HEK293 (cell line): Measurements from ENCODE around the gene ATP12A.

ENCODE experiments used
- CTCF ChIA-PET: fragments of 350-600 bp; formaldehyde crosslinking; extraction: SDS; loops from one replicate; lab custom pipeline; 2021; ENCODE audit warnings: antibody characterized with exemption; lab: Yijun Ruan, JAX
- POLR2A ChIA-PET: fragments of 300-600 bp; formaldehyde crosslinking; extraction: SDS; loops from one replicate; lab custom pipeline; 2020; ENCODE audit warnings: antibody characterized with exemption, inconsistent platforms; lab: Yijun Ruan, JAX
- H3K27ac ChIP-seq: fragments of 200-500 bp; sonication (Bioruptor generic); 2 replicates; pipeline ENCODE4 v1.5.1; 2014; ENCODE audit warnings: low read depth, low read length, control low read depth, inconsistent platforms; ENCODE audit errors: extremely low read depth
- H3K36me3 ChIP-seq, 2 experiments: fragments of 200-500 bp in 1 of 2; sonication (Bioruptor generic) in 1 of 2; 1 replicate in 1 of 2; 2 replicates in 1 of 2; pipeline ENCODE4 v1.5.1; 2014 to 2017; ENCODE audit warnings: inconsistent platforms in 2 of 2, low read length in 2 of 2; ENCODE audit not compliant: control insufficient read depth in 2 of 2, insufficient read depth in 1 of 2
- H3K4me1 ChIP-seq: fragments of 200-500 bp; sonication (Bioruptor generic); 2 replicates; pipeline ENCODE4 v1.5.1; 2014; ENCODE audit warnings: mild to moderate bottlenecking, low read length, inconsistent platforms; ENCODE audit not compliant: control insufficient read depth, insufficient read depth
- H3K4me3 ChIP-seq: 2 replicates; pipeline ENCODE4 v1.5.1; 2011; ENCODE audit warnings: low read depth, mild to moderate bottlenecking, control low read depth, low read length, moderate library complexity
- H3K9me3 ChIP-seq: fragments of 200-500 bp; sonication (Bioruptor generic); 2 replicates; pipeline ENCODE4 v1.5.1; 2014; ENCODE audit warnings: low read depth, low read length, inconsistent platforms; ENCODE audit not compliant: control insufficient read depth, insufficient read depth
- FEZF1 ChIP-seq: fragments of 450-650 bp; formaldehyde crosslinking; IDR thresholded peaks from 2 replicates; pipeline ENCODE4 v1.5.1; 2016; ENCODE audit warnings: missing biosample characterization, missing genetic modification characterization
- GFI1B ChIP-seq: fragments of 450-650 bp; formaldehyde crosslinking; IDR thresholded peaks from 2 replicates; pipeline ENCODE4 v1.5.1; 2016; ENCODE audit warnings: missing biosample characterization, missing genetic modification characterization
- GLIS1 ChIP-seq: fragments of 450-650 bp; formaldehyde crosslinking; IDR thresholded peaks from 2 replicates; pipeline ENCODE4 v1.5.1; 2016; ENCODE audit warnings: missing biosample characterization, missing genetic modification characterization
- KLF8 ChIP-seq: fragments of 450-650 bp; formaldehyde crosslinking; IDR thresholded peaks from 2 replicates; pipeline ENCODE4 v1.5.1; 2016; ENCODE audit warnings: missing biosample characterization, missing genetic modification characterization
- SETDB1 ChIP-seq: IDR thresholded peaks from one replicate; pipeline ENCODE4 v1.6.1; 2017; ENCODE audit warnings: mild to moderate bottlenecking, low read length, moderate library complexity, mixed read lengths; ENCODE audit not compliant: insufficient read length
- ZBTB6 ChIP-seq: fragments of 450-650 bp; formaldehyde crosslinking; IDR thresholded peaks from 2 replicates; pipeline ENCODE4 v1.5.1; 2017; ENCODE audit warnings: missing biosample characterization, missing genetic modification characterization
- ZBTB8A ChIP-seq: fragments of 450-650 bp; formaldehyde crosslinking; IDR thresholded peaks from 2 replicates; pipeline ENCODE4 v1.5.1; 2016; ENCODE audit warnings: missing biosample characterization, missing genetic modification characterization
- ZNF10 ChIP-seq: fragments of 450-650 bp; formaldehyde crosslinking; IDR thresholded peaks from 2 replicates; pipeline ENCODE4 v1.5.1; 2017; ENCODE audit warnings: missing biosample characterization, missing genetic modification characterization
- ZNF335 ChIP-seq: fragments of 450-650 bp; formaldehyde crosslinking; conservative IDR thresholded peaks from 2 replicates; pipeline ENCODE4 v1.5.1; 2016; ENCODE audit warnings: missing biosample characterization, missing genetic modification characterization
- ZNF488 ChIP-seq: fragments of 450-650 bp; formaldehyde crosslinking; IDR thresholded peaks from 2 replicates; pipeline ENCODE4 v1.5.1; 2016; ENCODE audit warnings: missing biosample characterization, missing genetic modification characterization
- ZNF549 ChIP-seq: fragments of 450-650 bp; IDR thresholded peaks from 2 replicates; pipeline ENCODE4 v1.5.1; 2018; ENCODE audit warnings: missing biosample characterization, missing genetic modification characterization, mild to moderate bottlenecking, inconsistent platforms, moderate library complexity
- ZNF560 ChIP-seq: fragments of 450-650 bp; formaldehyde crosslinking; IDR thresholded peaks from 2 replicates; pipeline ENCODE4 v1.5.1; 2017; ENCODE audit warnings: missing biosample characterization, missing genetic modification characterization, borderline replicate concordance
- ZNF664 ChIP-seq: fragments of 450-650 bp; formaldehyde crosslinking; IDR thresholded peaks from 2 replicates; pipeline ENCODE4 v1.5.1; 2016; ENCODE audit warnings: missing biosample characterization, missing genetic modification characterization
- ZNF747 ChIP-seq: fragments of 450-650 bp; formaldehyde crosslinking; IDR thresholded peaks from 2 replicates; pipeline ENCODE4 v1.5.1; 2016; ENCODE audit warnings: missing biosample characterization, missing genetic modification characterization
- ZSCAN23 ChIP-seq: fragments of 450-650 bp; formaldehyde crosslinking; IDR thresholded peaks from 2 replicates; pipeline ENCODE4 v1.5.1; 2016; ENCODE audit warnings: missing biosample characterization, missing genetic modification characterization
- TF ChIP-seq, protein P1 (sequence below): fragments of 450-650 bp; formaldehyde crosslinking; IDR thresholded peaks from 2 replicates; pipeline ENCODE4 v1.5.1; 2016; ENCODE audit warnings: missing biosample characterization, missing genetic modification characterization
- TF ChIP-seq, protein P2 (sequence below): IDR thresholded peaks from 2 replicates; pipeline ENCODE4 v1.6.1; 2011; ENCODE audit warnings: mild to moderate bottlenecking, low read depth, low read length, borderline replicate concordance
- TF ChIP-seq, protein P3 (sequence below): fragments of 450-650 bp; formaldehyde crosslinking; IDR thresholded peaks from 2 replicates; pipeline ENCODE4 v1.5.1; 2016; ENCODE audit warnings: missing biosample characterization, missing genetic modification characterization
- TF ChIP-seq, protein P4 (sequence below): fragments of 450-650 bp; formaldehyde crosslinking; optimal IDR thresholded peaks from 2 replicates; pipeline ENCODE3; 2016; ENCODE audit warnings: missing biosample characterization, mild to moderate bottlenecking, missing genetic modification characterization

Gene ATP12A

GRCh38 chr13:24630851-24631620 is 49.2 kb upstream of the ATP12A start (continued):
- TF ChIP-seq GLIS1 (no peak), SETDB1 (no peak)

DNA sequence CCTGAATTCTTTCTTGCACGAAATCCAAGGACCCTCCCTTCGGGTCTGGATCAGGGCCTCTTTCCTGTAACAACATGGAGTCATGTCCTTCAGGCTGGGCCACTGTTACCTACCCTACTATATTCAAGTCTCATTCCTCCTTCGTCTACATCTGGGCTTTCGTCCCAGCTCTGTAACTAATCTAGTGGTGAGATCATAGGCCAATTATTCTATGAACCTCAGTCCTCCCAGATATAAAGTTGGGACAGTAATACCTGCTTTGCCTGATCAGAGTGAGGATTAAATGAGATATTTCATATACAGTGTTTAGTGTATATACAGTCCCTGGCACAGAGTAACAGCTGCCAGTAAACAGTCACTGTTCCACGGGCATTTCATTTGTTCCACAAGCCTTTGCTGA is 48.3 kb upstream of the ATP12A start:
- H3K4me3 ChIP-seq, result no peak overlapping the region
- H3K4me1 ChIP-seq, result no peaks in the 10 kb centered on the region
- H3K27ac ChIP-seq, result no peak overlapping the region
- H3K36me3 ChIP-seq, result no peaks in the 10 kb centered on the region
- TF ChIP-seq, protein P1, sequence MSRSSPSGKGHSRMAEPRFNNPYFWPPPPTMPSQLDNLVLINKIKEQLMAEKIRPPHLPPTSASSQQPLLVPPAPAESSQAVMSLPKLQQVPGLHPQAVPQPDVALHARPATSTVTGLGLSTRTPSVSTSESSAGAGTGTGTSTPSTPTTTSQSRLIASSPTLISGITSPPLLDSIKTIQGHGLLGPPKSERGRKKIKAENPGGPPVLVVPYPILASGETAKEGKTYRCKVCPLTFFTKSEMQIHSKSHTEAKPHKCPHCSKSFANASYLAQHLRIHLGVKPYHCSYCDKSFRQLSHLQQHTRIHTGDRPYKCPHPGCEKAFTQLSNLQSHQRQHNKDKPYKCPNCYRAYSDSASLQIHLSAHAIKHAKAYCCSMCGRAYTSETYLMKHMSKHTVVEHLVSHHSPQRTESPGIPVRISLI (tag by site-specific recombination), result no peak
- TF ChIP-seq ZNF747, result no peak
- TF ChIP-seq, protein P2, sequence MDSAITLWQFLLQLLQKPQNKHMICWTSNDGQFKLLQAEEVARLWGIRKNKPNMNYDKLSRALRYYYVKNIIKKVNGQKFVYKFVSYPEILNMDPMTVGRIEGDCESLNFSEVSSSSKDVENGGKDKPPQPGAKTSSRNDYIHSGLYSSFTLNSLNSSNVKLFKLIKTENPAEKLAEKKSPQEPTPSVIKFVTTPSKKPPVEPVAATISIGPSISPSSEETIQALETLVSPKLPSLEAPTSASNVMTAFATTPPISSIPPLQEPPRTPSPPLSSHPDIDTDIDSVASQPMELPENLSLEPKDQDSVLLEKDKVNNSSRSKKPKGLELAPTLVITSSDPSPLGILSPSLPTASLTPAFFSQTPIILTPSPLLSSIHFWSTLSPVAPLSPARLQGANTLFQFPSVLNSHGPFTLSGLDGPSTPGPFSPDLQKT, result no peak
- TF ChIP-seq ZNF335 (tag by site-specific recombination), result 0 out of 2 replicates have a peak, but pooled peaks have one; percentile 29
- no peaks in the 10 kb centered on the region for H3K9me3 ChIP-seq
- ChIA-PET POLR2A (no interaction called here), CTCF (no interaction called here)

DNA sequence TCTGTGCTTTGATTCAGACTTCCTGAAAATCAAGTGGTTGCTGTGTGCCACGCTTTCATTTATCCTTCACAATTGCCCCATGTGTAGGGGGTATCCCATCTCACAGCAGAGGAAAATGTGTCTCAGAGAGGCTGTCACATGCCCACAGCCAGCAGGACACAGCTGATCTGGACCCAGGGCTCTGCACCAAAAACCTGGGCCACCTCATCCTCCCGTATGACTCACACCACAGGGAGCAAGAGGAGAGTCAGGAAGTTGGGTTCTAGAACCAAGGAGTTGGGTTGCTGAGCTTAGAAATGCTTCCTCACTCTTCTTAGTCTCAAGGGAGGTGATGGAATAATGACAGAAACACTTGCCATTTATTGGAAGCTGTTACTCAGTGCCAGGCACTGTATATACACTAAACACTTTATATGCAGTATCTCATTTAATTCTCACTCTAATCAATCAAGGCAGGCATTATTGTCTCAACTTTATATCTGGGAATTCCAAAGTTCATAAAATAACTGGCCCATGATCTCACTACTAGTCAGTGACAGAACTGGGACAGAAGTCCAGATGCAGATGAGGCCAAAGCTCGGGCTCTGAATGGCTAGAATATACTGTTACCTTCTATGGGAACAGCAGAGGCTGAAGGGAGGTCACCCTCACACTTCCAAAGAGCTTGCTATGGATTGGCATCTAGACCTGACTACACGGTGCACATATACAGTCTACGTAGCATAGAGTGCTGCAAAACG is 47.7 kb upstream of the ATP12A start:
- Histone ChIP-seq H3K27ac (no peak overlapping the region), H3K36me3 (no peaks in the 10 kb centered on the region), H3K9me3 (no peaks in the 10 kb centered on the region)
- POLR2A ChIA-PET, result no interaction called here
- CTCF ChIA-PET, result no interaction called here
- no peak for TF ChIP-seq ZBTB8A (tag by site-specific recombination)
- TF ChIP-seq ZNF664 (tag by site-specific recombination), result peak; percentile 55; the same call in 1 of the 2 replicates
- TF ChIP-seq, all 188 proteins: peak for 1
- no peaks in the 10 kb centered on the region for H3K4me1 ChIP-seq
- H3K4me3 ChIP-seq, result no peak overlapping the region

DNA sequence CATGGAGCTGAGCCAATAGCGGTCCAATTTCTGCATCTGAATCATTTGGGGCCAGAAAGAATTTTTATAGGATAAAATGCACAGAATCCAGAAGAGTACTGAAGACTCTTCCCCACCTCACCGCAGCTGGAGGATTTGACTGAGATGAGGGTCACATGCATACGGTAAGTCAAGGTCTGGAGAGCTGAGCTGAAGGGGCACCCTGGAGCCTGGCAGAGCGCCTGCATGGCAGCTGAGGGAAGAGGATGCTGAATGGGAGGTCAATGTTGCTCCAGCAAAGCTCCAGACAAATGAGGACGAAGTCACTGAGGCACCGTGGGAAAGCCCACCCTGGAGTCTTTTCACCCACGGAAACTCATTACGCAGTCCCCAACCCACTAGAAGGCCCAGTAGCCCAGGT is 43.4 kb upstream of the ATP12A start:
- no peaks in the 10 kb centered on the region for H3K4me1 ChIP-seq
- ChIA-PET CTCF (interaction anchor here (1.7 kb wide), 1 partner anchor 36 kb away, joined by 4 read pairs; no protein-coding TSS in a partner anchor), POLR2A (no interaction called here)
- H3K36me3 ChIP-seq, result no peaks in the 10 kb centered on the region
- no peak overlapping the region for H3K27ac ChIP-seq
- H3K4me3 ChIP-seq, result no peak overlapping the region
- H3K9me3 ChIP-seq, result no peaks in the 10 kb centered on the region
- TF ChIP-seq GFI1B (no peak), KLF8 (tag by site-specific recombination) (no peak), GLIS1 (no peak), ZSCAN23 (no peak)

DNA sequence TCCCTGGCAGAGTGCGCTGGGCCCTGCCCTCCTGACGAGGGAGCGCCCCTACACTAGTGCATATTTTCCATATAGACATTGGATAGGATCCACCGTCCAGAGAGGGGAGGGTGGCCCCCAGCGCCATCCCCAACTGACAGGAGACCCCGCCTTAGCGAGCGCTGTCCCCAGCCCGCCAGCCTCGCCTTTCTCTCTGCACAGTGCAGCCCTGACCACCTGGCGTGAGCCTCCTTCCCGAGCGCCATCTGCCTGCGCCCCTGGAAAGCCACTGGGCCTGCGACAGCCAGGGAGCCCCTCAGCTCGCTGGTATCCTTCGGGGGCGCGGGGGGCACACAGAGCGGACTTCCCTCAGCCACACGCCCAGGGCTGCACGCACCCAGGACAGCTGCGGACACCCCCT is 42.1 kb upstream of the ATP12A start:
- Histone ChIP-seq H3K36me3 (no peaks in the 10 kb centered on the region), H3K27ac (no peak overlapping the region), H3K9me3 (no peaks in the 10 kb centered on the region), H3K4me1 (no peaks in the 10 kb centered on the region), H3K4me3 (no peak overlapping the region)
- CTCF ChIA-PET, result no interaction called here
- POLR2A ChIA-PET, result no interaction called here
- TF ChIP-seq FEZF1 (tag by site-specific recombination) (no peak), ZNF488 (no peak), ZNF560 (tag by site-specific recombination) (no peak), ZNF10 (no peak), ZNF549 (tag by site-specific recombination) (no peak), ZBTB6 (tag by site-specific recombination) (no peak)
- TF ChIP-seq, protein P3, sequence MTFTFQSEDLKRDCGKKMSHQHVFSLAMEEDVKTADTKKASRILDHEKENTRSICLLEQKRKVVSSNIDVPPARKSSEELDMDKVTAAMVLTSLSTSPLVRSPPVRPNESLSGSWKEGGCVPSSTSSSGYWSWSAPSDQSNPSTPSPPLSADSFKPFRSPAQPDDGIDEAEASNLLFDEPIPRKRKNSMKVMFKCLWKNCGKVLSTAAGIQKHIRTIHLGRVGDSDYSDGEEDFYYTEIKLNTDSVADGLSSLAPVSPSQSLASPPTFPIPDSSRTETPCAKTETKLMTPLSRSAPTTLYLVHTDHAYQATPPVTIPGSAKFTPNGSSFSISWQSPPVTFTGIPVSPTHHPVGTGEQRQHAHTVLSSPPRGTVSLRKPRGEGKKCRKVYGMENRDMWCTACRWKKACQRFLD (tag by site-specific recombination), result no peak
- TF ChIP-seq, protein P4, sequence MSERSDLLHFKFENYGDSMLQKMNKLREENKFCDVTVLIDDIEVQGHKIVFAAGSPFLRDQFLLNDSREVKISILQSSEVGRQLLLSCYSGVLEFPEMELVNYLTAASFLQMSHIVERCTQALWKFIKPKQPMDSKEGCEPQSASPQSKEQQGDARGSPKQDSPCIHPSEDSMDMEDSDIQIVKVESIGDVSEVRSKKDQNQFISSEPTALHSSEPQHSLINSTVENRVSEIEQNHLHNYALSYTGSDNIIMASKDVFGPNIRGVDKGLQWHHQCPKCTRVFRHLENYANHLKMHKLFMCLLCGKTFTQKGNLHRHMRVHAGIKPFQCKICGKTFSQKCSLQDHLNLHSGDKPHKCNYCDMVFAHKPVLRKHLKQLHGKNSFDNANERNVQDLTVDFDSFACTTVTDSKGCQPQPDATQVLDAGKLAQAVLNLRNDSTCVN, result no peak
